ENCODE measurements around the gene EXT2.

DNA sequence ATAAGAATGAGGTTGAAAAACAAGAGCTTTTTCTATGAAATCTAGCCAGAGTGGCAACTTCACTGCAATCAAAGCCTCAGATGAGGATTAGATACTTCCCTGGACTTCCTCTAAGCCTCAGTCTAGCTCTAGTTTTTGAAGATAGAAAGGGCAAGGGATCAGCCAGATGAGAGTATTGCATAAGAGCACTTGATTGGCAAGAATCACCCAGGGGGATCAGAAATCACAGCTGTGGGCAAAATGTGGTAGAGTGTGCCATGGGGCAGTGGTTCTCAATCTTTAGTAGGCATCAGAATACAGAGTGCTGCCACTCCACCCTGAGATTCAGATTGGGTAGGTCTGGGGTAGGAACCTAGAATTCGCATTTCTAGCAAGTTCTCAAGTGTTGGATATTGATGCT lies 82.4 kb downstream of the EXT2 start:
- TF ChIP-seq, protein P1, sequence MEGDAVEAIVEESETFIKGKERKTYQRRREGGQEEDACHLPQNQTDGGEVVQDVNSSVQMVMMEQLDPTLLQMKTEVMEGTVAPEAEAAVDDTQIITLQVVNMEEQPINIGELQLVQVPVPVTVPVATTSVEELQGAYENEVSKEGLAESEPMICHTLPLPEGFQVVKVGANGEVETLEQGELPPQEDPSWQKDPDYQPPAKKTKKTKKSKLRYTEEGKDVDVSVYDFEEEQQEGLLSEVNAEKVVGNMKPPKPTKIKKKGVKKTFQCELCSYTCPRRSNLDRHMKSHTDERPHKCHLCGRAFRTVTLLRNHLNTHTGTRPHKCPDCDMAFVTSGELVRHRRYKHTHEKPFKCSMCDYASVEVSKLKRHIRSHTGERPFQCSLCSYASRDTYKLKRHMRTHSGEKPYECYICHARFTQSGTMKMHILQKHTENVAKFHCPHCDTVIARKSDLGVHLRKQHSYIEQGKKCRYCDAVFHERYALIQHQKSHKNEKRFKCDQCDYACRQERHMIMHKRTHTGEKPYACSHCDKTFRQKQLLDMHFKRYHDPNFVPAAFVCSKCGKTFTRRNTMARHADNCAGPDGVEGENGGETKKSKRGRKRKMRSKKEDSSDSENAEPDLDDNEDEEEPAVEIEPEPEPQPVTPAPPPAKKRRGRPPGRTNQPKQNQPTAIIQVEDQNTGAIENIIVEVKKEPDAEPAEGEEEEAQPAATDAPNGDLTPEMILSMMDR (IDR thresholded peaks at IDR 0.05 in 2 of 3, conservative IDR thresholded peaks at IDR 0.05 in 1 of 3; ENCODE audit: borderline replicate concordance in 1 of 3, insufficient read depth in 1 of 3, low read depth in 2 of 3, low read length in 2 of 3), result no peak
- TF ChIP-seq POLR2A (IDR thresholded peaks at IDR 0.05; ENCODE audit: borderline replicate concordance, extremely low read depth, insufficient read depth, insufficient read length) (no peak), JUND (IDR thresholded peaks at IDR 0.05) (no peak)
